Fibroblast of the aortic adventitia (primary cell): ENCODE data around the gene KDM4C. TPM values are rescaled to one million over a fixed set of nuclear protein-coding genes. Genes with fewer than 3 reads are reported as not detected.

Experiments
- DNase-seq: peaks from one replicate; pipeline ENCODE4 v3.0.0-alpha.2; 2010; ENCODE audit warnings: low read depth
- H3K4me3 ChIP-seq: 2 replicates; pipeline ENCODE4 v1.5.1; 2011; ENCODE audit warnings: low read depth, mild to moderate bottlenecking, control low read depth, low read length, moderate library complexity
- total RNA-seq: library from RNA; depleted of rRNA; stranded (reverse); fragments of >200 nt; gene quantifications from 2 replicates; pipeline ENCODE4 v1.2.3, GENCODE V29; 2012; ENCODE audit warnings: low replicate concordance
- TF ChIP-seq, protein P1 (sequence below): IDR thresholded peaks from 2 replicates; pipeline ENCODE4 v1.5.1; 2011; ENCODE audit warnings: mild to moderate bottlenecking, low read length, control low read depth, inconsistent platforms; ENCODE audit not compliant: insufficient read depth

Gene KDM4C
- total RNA-seq, 1 donor, result 25.1 TPM

DNA sequence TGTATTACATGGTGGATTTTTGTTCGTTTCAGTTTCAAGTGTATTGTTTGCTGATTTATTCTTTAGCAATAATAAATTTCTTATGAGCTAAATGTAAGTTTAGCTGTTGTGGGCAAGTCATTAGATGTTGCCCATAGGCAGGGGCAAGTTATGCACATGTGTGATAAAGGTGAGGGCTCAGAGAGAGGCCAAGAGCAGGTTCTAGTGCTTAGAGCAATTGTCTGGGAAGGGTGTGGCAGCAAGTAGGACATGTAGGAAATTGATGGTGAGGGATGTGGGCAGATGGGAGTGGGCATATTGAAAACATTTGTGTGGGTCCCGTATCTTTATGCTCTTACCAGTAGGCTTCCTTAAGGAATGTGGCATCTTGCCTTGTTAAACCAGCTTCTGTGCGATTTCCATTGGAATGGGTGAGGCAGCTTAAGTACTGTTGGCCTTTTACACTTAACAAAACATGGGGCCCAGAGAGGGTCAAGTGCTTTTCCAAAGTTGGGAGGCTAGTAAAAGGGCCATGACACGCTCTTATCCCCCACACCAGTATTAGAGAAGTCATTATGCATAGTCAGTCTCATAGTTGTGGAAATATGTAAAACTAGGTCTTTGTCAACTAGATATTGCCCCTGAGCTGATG, 60.6 kb downstream of the KDM4C start:
- DNase-seq, result no peak
- TF ChIP-seq, protein P1, sequence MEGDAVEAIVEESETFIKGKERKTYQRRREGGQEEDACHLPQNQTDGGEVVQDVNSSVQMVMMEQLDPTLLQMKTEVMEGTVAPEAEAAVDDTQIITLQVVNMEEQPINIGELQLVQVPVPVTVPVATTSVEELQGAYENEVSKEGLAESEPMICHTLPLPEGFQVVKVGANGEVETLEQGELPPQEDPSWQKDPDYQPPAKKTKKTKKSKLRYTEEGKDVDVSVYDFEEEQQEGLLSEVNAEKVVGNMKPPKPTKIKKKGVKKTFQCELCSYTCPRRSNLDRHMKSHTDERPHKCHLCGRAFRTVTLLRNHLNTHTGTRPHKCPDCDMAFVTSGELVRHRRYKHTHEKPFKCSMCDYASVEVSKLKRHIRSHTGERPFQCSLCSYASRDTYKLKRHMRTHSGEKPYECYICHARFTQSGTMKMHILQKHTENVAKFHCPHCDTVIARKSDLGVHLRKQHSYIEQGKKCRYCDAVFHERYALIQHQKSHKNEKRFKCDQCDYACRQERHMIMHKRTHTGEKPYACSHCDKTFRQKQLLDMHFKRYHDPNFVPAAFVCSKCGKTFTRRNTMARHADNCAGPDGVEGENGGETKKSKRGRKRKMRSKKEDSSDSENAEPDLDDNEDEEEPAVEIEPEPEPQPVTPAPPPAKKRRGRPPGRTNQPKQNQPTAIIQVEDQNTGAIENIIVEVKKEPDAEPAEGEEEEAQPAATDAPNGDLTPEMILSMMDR, result no peak
- no peak overlapping the region for H3K4me3 ChIP-seq

DNA sequence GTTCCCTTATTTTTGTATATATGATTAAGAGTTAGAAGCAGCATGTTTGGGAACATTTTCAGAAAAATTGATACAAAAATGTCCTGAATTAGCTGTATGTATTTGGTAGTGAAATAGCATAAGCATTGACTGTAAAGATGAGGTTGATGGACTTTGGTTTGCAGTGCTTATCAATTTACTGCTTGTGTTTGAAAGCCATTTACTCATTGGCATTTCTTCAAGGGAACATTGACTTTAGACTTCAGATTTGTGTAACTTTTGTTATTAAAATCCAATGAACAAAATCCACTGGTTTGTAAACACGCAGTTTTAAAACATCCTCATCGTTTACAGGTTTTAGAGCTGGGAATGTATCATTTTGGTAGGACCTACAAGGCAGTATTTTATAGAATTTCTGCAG, 61.3 kb downstream of the KDM4C start:
- TF ChIP-seq, protein P1, result no peak
- DNase-seq, result no peak
- no peak overlapping the region for H3K4me3 ChIP-seq

DNA sequence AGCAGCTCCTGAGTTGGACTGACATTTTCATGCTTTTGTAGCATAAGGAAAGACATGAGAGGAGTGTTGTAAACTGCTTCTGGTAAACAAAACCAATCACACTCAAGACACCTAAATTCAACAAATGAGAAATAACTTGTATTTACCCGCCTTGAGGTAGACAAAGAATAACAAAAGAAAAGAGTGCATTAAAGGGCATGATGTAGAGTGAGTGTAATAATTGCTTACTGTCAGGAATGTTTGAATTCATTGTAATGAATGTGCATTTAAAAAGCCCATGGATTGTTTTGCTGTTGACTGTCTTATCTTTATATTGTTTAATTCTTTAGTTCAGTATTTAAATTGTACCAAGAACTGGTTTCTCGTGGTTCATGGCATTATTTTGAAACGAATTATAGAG, 61.8 kb downstream of the KDM4C start:
- no peak for DNase-seq
- TF ChIP-seq, protein P1, result no peak
- no peak overlapping the region for H3K4me3 ChIP-seq

DNA sequence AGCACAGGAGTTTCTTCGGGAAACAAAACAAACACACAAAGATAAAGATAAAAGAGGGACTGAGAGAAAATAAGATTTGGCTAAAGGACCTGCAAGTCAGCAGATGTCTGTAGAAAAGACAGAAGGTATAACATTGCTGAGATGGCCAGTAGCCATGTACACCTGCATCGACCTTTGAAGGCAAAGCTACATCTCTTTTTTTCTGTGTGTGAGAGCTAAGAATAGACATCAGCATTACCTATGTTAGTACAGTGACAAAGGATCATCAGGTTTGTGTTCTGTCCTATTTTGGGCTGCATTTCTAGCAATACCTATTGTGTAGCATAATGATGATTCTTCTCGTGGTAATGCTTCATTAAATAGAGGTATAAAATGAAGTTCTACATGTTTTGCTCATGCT, 64.9 kb downstream of the KDM4C start:
- no peak for DNase-seq
- no peak overlapping the region for H3K4me3 ChIP-seq
- TF ChIP-seq, protein P1, result no peak

DNA sequence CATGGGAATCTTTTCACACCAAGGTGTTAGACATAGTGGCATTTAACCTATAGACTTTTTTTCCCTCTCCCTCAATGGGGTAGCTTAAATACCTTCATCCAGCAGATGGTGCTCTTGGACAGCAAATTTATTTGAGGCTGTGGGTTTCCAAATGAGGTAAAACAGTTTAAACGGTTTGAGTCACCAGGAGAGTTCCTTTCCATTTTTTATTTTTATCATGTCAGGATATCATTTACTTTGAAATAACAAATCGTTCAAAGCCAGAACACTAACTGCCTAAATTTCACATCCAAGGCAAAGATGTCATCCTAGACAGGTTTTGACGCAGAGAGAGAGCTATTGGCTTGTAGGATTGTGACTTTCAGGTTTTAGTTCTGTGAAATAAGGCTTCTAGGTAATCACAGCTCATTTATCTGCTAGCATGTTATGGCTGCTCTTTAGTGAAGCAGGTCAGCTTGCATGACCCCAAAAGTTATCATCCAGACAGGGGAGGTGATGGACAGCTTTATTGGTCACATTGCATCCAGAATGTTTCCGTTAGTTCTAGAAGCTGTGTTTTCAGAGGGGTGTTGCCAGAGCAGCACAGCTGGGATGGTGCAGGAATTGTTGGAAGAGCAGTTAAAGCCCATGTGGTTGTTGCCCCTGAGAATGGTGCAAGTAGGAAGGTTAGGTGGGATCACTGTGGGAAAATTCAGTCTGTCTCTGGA, 69.8 kb downstream of the KDM4C start:
- DNase-seq, result peak; percentile 66
- no peak overlapping the region for H3K4me3 ChIP-seq
- TF ChIP-seq, protein P1, result peak; percentile 63

DNA sequence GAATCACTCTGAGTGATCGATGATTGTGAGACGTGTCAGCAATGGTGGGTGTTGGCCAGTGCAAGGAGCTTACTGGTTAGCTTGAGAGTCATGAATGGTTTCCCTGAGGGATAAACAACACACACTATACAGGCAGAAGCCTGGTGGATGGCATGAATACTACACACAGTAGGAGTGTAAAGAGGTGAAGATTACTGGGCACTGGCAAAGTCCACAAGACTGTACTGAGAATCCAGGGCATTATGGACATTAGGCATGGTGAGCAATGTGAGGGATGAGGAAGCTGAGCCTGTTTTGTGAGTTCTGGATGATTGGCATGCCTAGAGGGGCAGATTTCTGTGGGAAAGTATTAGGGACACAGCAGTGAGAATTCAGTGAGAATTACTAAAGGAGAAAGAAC, 71.3 kb downstream of the KDM4C start:
- H3K4me3 ChIP-seq, result no peak overlapping the region
- DNase-seq, result no peak
- TF ChIP-seq, protein P1, result no peak
